Body of pancreas (tissue), 4 donors: ENCODE results near the gene SLC16A12.
"Not testable (repeated sequence)": the region's sequence is repeated elsewhere in the genome, so short reads cannot be mapped to it uniquely, and the experiment has no call there.

Experiments used
- POLR2A ChIP-seq, 3 donors: fragments of 450-650 bp; IDR thresholded peaks; one replicate each; pipeline ENCODE4 v1.6.1; 2016; ENCODE audit warnings: antibody characterized with exemption in 3 of 3, mild to moderate bottlenecking in 2 of 3
- TF ChIP-seq, protein P1 (sequence below), 7 experiments: fragments of 450-650 bp in 4 of 7; fragments of 200-600 bp in 3 of 7; sonication (generic) in 3 of 7; IDR thresholded peaks; one replicate each; pipeline ENCODE4 v1.5.1; 2016 to 2019; ENCODE audit warnings: antibody characterized with exemption in 7 of 7

DNA sequence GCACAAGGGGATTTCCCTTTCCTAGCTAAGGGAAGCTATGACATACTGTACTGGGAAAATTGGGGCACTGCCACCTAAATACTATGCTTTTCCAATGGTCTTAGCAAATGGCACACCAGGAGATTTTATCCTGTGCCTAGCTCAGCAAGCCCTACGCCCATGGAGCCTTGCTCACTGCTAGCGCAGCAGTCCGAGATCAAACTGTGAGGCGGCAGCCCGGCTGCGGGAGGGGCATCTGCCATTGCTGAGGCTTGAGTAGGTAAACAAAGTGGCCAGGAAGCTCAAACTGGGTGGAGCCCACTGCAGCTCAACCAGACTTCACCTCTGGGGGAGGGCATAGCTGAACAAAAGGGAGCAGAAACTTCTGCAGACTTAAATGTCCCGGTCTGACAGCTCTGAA, 90.6 kb downstream of the SLC16A12 start:
- TF ChIP-seq, protein P1, sequence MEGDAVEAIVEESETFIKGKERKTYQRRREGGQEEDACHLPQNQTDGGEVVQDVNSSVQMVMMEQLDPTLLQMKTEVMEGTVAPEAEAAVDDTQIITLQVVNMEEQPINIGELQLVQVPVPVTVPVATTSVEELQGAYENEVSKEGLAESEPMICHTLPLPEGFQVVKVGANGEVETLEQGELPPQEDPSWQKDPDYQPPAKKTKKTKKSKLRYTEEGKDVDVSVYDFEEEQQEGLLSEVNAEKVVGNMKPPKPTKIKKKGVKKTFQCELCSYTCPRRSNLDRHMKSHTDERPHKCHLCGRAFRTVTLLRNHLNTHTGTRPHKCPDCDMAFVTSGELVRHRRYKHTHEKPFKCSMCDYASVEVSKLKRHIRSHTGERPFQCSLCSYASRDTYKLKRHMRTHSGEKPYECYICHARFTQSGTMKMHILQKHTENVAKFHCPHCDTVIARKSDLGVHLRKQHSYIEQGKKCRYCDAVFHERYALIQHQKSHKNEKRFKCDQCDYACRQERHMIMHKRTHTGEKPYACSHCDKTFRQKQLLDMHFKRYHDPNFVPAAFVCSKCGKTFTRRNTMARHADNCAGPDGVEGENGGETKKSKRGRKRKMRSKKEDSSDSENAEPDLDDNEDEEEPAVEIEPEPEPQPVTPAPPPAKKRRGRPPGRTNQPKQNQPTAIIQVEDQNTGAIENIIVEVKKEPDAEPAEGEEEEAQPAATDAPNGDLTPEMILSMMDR (IDR thresholded peaks at IDR 0.05): not testable (repeated sequence)
- not testable (repeated sequence) for TF ChIP-seq POLR2A (IDR thresholded peaks at IDR 0.05)
